UCSD-AML1 (cell line): ENCODE measurements around the gene TNFRSF9.
"Not testable (repeated sequence)": the region's sequence is repeated elsewhere in the genome, so short reads cannot be mapped to it uniquely, and the experiment has no call there.

Experiments used
- DNase-seq: peaks from one replicate; lab custom pipeline; 2025; ENCODE audit not compliant: unreplicated experiment; lab: John Stamatoyannopoulos, UW

The TNFRSF9 gene

GRCh38 chr1:7940745-7941436, at the start of gene TNFRSF9:
Gene TNFRSF9, minus strand, starts transcription at chr1:7940839. Its CDS starts 845 bp downstream, at chr1:7939994.
- peak; percentile 40 for DNase-seq

GRCh38 chr1:7989762-7990428, 49.3 kb upstream of the TNFRSF9 start:
- DNase-seq, result no peak

- DNase-seq, result no peak
Measured at GRCh38 chr1:7988576-7988975, 47.9 kb upstream of the TNFRSF9 start.

- DNase-seq, result no peak
Measured at GRCh38 chr1:7987528-7987927, 46.9 kb upstream of the TNFRSF9 start.

- no peak for DNase-seq
Measured at GRCh38 chr1:7985851-7986612, 45.4 kb upstream of the TNFRSF9 start.

- DNase-seq, result no peak
Measured at GRCh38 chr1:7984811-7985210, 44.2 kb upstream of the TNFRSF9 start.

- DNase-seq, result no peak
Measured at GRCh38 chr1:7983086-7983778, 42.6 kb upstream of the TNFRSF9 start.

- no peak for DNase-seq
Measured at GRCh38 chr1:7980984-7981383, 40.3 kb upstream of the TNFRSF9 start.

- peak; percentile 47 for DNase-seq
Measured at GRCh38 chr1:7975212-7975865, 34.7 kb upstream of the TNFRSF9 start.

GRCh38 chr1:7973086-7973485, 32.4 kb upstream of the TNFRSF9 start:
- no peak for DNase-seq

- no peak for DNase-seq
Measured at GRCh38 chr1:7972285-7972684, 31.6 kb upstream of the TNFRSF9 start.

GRCh38 chr1:7971024-7971423, 30.4 kb upstream of the TNFRSF9 start:
- no peak for DNase-seq

- no peak for DNase-seq
Measured at GRCh38 chr1:7970246-7970645, 29.6 kb upstream of the TNFRSF9 start.

- DNase-seq, result no peak
Measured at GRCh38 chr1:7967651-7968050, 27.0 kb upstream of the TNFRSF9 start.

- no peak for DNase-seq
Measured at GRCh38 chr1:7967196-7967595, 26.6 kb upstream of the TNFRSF9 start.

- no peak for DNase-seq
Measured at GRCh38 chr1:7964476-7964875, 23.8 kb upstream of the TNFRSF9 start.

GRCh38 chr1:7963841-7964240, 23.2 kb upstream of the TNFRSF9 start:
- not testable (repeated sequence) for DNase-seq

- DNase-seq, result not testable (repeated sequence)
Measured at GRCh38 chr1:7963378-7963730, 22.7 kb upstream of the TNFRSF9 start.

- no peak for DNase-seq
Measured at GRCh38 chr1:7962636-7963377, 22.2 kb upstream of the TNFRSF9 start.

- no peak for DNase-seq
Measured at GRCh38 chr1:7962014-7962335, 21.3 kb upstream of the TNFRSF9 start.
